NT2/D1 (cell line): Measurements from ENCODE around the gene CCT6B.

Experiments used
- SUZ12 ChIP-seq: IDR thresholded peaks from 2 replicates; pipeline ENCODE4 v1.6.1; 2011; ENCODE audit not compliant: insufficient read length, insufficient read depth; ENCODE audit errors: extremely low read depth
- ZNF274 ChIP-seq: IDR thresholded peaks from 2 replicates; pipeline ENCODE4 v1.6.1; 2011; ENCODE audit warnings: mild to moderate bottlenecking, low read depth, low read length

DNA sequence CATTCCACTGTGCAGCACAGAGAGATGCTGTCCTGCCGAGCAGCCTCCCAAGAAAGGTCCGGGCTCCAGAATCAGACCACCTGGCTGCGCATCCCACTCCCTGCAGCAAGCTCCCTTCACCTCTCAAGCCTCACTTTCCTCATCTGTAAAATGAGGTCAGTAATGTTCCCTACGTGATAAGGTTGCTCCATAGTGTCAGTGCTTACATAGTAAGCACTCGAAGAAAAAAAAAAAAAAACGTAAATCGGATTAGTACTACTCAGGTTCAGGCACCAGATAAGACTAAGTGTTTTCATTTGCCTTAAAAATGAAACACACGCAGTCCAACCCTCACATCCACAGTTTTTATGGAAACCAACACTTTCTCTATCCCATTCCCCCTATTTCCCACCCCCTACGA is 76.7 kb downstream of the CCT6B start:
- TF ChIP-seq SUZ12: no peak
- TF ChIP-seq ZNF274: no peak
